ENCODE data around the gene TPP1. TPM values are rescaled to one million over a fixed set of nuclear protein-coding genes. Genes with fewer than 3 reads are reported as not detected.

Gene TPP1
- polyA plus RNA-seq, 1 donor from 2014 or later, result 163 TPM

DNA sequence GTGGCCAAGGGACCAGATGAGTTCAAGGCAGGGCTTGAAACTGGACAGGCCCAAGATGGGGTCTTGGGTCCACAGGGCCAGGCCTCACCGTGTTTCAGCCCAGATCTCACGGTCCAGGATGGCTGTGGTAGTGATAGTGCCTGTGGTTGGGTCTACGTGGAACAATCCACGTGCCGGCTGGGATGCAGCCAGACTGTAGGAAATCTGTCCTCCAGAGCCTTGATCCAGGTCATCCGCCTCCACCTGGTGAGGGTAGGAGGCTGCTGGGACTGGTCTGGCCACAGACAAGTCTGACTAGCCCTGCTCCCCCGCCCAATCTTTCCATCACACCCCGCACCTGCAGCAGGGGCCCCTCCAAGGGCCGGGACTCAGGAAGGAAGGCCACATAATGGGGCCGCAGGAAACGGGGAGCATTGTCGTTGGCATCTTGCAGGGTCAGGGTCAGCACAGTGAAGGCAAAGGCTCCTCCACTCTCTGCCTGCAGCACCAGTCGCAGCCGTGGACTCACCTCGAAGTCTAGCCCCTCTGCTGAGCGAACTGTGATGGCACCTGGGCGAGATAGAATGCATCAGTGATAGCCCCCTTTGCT, 6.7 kb upstream of the TPP1 start:
- Mint-ChIP-seq H3K27me3 (no peaks in the 10 kb centered on the region), H3K27ac (no peak overlapping the region), H3K4me1 (peaks cover 11 to 16% (median 14%) of the 10 kb centered on the region in 3 donors), H3K9me3 (no peaks in the 10 kb centered on the region), H3K4me3 (peak overlapping the region in 1 of 4 donors; percentile 3), H3K36me3 (no peaks in the 10 kb centered on the region)

DNA sequence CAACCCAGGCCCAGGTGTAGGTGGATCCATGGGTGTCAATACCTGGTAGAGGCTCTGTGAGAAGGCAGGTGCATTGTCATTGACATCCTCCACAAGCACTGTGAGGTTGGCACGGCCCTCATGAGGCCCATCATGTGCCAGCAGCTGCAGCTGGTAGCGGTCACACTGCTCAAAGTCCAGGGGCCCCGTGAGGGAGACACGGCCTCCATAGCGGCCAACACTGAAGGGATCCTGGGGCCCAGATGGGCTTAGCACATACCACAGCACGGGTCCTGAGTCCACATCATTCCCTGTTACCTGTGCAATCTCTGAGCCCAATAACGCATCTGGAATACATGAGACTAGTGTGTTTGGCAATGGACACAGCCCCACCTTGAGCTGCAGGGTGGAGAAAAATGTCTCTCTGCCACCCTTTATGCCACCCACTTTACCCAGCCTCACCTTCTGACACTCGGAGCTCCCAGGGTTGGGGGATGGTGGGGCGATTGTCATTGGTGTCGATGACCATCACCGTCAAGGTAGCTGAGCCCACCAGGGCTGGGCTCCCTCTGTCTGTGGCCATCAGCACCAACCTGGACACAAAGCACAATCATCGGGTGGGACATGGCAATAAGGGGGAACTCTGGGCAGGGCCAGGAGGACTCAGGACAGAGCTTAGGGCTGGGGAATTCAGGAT, 6.1 kb upstream of the TPP1 start:
- no peaks in the 10 kb centered on the region for H3K36me3 Mint-ChIP-seq
- no peaks in the 10 kb centered on the region for H3K9me3 Mint-ChIP-seq
- no peak overlapping the region for H3K4me3 Mint-ChIP-seq
- H3K4me1 Mint-ChIP-seq, result peaks cover 11 to 16% (median 14%) of the 10 kb centered on the region in 3 donors
- no peaks in the 10 kb centered on the region for H3K27me3 Mint-ChIP-seq
- no peak overlapping the region for H3K27ac Mint-ChIP-seq

GRCh38 chr11:6623391-6624363, 4.5 kb upstream of the TPP1 start:
- no peaks in the 10 kb centered on the region for H3K27me3 Mint-ChIP-seq
- H3K27ac Mint-ChIP-seq, result no peak overlapping the region
- H3K9me3 Mint-ChIP-seq, result no peaks in the 10 kb centered on the region
- peaks cover 11 to 16% (median 14%) of the 10 kb centered on the region in 3 donors for H3K4me1 Mint-ChIP-seq
- H3K4me3 Mint-ChIP-seq, result no peak overlapping the region
- H3K36me3 Mint-ChIP-seq, result no peaks in the 10 kb centered on the region

DNA sequence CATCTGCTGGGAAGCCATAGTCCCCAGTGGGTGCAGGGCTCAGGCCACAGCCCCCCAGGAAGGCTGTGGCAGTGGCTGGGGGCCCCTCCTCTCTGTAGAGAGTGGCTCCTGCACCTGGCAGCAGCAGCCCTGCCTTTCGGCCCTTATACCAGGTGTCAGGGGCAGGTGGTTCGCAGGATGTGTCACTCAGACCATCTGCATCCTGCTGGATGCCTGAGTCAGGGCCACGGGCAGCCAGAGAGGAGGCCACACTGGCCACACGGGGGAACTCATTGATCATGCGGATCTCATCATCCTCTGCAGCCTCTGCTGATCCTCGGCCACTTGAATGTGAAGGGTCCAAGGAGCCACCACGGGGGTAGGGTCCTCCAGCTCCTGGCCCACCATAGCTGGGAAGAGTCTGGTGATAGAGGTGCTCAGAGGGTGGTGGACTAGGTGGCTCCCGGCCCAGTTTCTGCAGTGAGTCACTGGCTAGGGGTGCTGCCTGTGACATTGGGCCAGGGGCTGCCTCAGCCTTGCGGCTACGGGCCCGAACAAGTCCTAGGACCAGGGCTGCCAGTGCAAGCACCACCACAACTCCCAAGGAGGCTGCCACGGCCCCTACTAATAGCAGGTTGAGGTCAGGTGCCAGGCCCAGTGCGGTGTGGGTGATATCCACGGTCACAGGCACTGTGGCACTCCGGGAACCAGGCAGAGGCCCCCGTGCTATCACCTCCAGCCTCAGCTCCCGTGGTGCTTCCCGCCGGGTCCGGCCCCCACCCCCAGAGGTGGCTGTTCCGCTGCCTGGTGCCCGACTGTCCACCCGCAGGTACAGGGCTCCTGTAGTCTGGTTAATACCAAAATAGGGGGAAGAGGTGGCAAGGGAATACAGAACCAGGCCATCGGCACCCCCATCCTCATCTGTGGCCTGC, 3.3 kb upstream of the TPP1 start:
- no peaks in the 10 kb centered on the region for H3K36me3 Mint-ChIP-seq
- H3K27ac Mint-ChIP-seq, result peak overlapping the region in 1 of 3 donors; percentile 62
- H3K9me3 Mint-ChIP-seq, result no peaks in the 10 kb centered on the region
- H3K27me3 Mint-ChIP-seq, result no peaks in the 10 kb centered on the region
- peaks cover 5 to 13% (median 7%) of the 10 kb centered on the region in 3 donors for H3K4me1 Mint-ChIP-seq
- no peak overlapping the region for H3K4me3 Mint-ChIP-seq

DNA sequence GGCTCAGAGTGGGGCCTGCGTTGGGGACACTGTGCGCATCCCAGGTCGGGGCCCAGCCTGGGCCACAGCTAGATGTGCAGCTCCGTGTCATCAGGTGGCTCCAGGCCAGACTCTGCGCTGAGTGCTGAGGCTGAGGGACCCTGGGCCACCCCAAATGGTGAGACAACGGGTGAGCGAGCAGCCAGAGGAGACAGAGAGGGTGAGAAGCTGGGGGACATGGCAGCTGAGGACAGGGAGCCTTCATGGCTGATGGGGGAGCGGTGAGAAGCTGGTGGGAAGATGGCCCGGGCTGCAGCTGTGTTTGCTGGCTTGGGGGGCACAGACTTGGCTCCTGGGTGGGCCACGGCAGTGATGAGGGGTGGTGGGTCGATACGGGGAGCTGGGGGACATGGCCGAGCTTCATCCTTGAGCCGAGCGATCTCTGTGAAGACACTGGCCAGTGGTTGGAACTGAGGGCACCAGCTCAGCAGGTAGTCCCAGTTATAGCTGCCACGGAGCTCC, 2.5 kb upstream of the TPP1 start:
- Mint-ChIP-seq H3K4me3 (no peak overlapping the region), H3K9me3 (no peaks in the 10 kb centered on the region), H3K27me3 (no peaks in the 10 kb centered on the region), H3K27ac (peak overlapping the region in 1 of 3 donors; percentile 62), H3K36me3 (no peaks in the 10 kb centered on the region), H3K4me1 (peaks cover 2 to 9% (median 5%) of the 10 kb centered on the region in 3 donors)

DNA sequence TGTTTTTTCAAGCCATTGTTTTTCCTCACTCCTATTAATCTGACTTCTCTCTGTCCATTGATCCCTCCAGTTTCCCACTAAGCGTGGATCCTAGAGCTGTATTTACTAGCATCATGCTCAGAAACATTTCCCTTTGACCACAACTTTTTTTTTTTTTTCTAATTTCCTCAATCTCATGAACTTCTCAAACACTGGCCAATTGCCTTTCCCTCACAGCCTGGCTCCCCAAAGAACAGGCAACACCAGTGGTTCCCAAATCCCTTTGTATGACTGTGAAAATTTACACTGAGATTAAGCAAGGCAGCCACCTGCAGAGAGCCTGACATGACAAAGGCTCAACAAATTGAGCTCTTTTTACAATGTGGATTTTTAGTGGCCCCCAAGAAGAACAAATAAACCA, 1.4 kb upstream of the TPP1 start:
- Mint-ChIP-seq H3K4me1 (peaks cover 5 to 10% (median 8%) of the 10 kb centered on the region in 3 donors), H3K4me3 (no peak overlapping the region), H3K9me3 (no peaks in the 10 kb centered on the region), H3K36me3 (peaks cover 2% of the 10 kb centered on the region), H3K27ac (no peak overlapping the region), H3K27me3 (no peaks in the 10 kb centered on the region)

DNA sequence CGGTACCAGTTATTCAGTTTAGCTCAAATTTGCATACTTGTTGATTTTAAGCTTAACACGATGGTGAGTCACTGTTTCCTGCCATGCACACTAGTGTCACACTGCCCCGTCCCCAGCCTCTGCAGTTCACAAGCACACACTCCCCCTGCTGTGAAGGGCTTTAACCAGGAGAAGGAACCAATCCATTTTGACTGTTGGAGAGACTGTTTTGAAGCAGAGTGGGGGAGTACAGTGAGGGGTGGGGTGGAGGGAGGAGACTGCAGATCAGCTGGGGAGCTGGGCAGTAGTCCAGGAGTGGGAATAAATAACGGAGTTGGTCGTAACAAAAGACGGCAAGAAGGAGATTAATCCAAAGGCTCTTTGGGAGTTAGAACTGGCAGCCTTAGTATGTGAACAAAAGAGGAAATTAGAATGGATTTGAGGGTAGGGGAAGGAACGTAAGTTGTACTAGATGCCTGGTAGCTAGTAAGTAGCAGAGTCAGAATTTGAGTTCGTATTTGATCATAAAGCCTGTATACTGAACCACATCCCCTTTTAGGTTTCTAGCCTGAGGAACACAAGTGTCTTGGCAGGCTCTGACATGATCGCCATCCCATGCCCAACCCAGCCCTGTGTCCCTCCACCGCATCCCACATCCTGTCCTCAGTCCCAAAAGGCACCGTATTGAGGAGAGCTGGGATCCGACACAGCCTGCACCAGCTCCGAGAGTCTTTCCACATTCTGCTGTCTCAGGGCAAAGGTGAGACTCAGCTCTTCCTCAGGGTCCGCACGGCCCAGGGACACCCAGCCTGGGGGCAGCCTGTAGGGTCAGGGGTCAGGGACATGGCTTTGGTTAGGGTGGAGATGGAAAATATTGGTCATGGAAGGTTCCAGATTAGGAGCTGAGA, 862 bp downstream of the TPP1 start:
- no peaks in the 10 kb centered on the region for H3K9me3 Mint-ChIP-seq
- H3K4me1 Mint-ChIP-seq, result peaks cover 0 to 10% (median 9%) of the 10 kb centered on the region in 3 donors
- H3K4me3 Mint-ChIP-seq, result no peak overlapping the region
- no peaks in the 10 kb centered on the region for H3K27me3 Mint-ChIP-seq
- no peak overlapping the region for H3K27ac Mint-ChIP-seq
- peaks cover 2% of the 10 kb centered on the region for H3K36me3 Mint-ChIP-seq

DNA sequence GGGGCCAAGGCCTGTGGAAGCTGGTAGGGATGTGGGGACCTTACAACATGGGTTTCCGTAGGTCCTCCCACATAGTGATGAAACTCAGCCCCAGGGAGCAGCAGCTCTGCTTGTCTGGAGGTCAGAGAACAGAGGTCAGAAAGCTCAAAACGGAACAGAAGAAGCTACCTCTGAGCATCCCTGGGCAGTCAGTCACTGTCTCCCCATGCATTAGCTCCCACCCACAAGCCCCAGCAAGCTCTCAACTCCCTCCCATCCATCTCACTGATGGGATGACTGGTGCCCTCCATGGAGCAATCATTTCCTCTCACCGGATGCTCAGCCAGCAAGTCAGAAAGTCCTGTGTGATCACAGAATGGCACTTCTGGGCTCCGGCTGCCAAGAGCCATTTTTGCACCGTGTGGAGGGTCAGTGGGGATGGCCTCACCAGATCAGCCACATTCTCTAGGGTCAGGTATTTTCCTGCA, 1.9 kb downstream of the TPP1 start:
- H3K4me1 Mint-ChIP-seq, result peaks cover 0 to 10% (median 9%) of the 10 kb centered on the region in 3 donors
- no peaks in the 10 kb centered on the region for H3K9me3 Mint-ChIP-seq
- no peaks in the 10 kb centered on the region for H3K27me3 Mint-ChIP-seq
- H3K4me3 Mint-ChIP-seq, result peak overlapping the region in 2 of 4 donors; percentile 56 to 63
- peaks cover 2% of the 10 kb centered on the region for H3K36me3 Mint-ChIP-seq
- H3K27ac Mint-ChIP-seq, result no peak overlapping the region

GRCh38 chr11:6616596-6617250, 2.5 kb downstream of the TPP1 start:
- peak overlapping the region in 1 of 3 donors; percentile 70 for H3K27ac Mint-ChIP-seq
- peaks cover 2% of the 10 kb centered on the region for H3K36me3 Mint-ChIP-seq
- peak overlapping the region in 1 of 4 donors; percentile 26 for H3K4me3 Mint-ChIP-seq
- no peaks in the 10 kb centered on the region for H3K9me3 Mint-ChIP-seq
- no peaks in the 10 kb centered on the region for H3K27me3 Mint-ChIP-seq
- peaks cover 0 to 9% (median 9%) of the 10 kb centered on the region in 3 donors for H3K4me1 Mint-ChIP-seq

- no peaks in the 10 kb centered on the region for H3K9me3 Mint-ChIP-seq
- H3K27ac Mint-ChIP-seq, result peak overlapping the region; percentile 33 to 70 (median 41)
- H3K4me1 Mint-ChIP-seq, result peaks cover 3 to 14% (median 13%) of the 10 kb centered on the region in 3 donors
- H3K4me3 Mint-ChIP-seq, result peak overlapping the region in 1 of 4 donors; percentile 47
- no peaks in the 10 kb centered on the region for H3K27me3 Mint-ChIP-seq
- H3K36me3 Mint-ChIP-seq, result peaks cover 2% of the 10 kb centered on the region
Observed at GRCh38 chr11:6615882-6616585, 3.2 kb downstream of the TPP1 start.

DNA sequence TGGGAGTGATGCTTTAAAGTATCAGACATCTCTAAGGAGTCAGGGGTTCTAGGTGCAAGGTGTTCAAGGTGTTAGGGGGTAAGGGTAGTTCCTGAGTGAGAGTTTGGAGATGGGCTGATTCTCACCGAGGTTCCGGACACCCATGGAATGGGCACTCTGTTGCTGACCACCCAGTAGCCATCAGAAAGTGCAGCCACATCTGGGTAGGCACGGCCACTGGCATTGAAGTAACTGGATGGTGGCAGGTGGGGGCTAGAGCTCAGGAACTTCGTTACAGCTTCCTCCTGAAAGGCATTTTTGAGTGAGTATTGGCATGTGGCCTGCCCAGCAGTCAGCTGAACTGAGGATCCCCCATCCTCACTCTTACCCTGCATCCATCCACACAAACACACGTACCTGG, 4.2 kb downstream of the TPP1 start:
- Mint-ChIP-seq H3K9me3 (no peaks in the 10 kb centered on the region), H3K4me1 (peaks cover 3 to 18% (median 16%) of the 10 kb centered on the region in 3 donors), H3K36me3 (peaks cover 2% of the 10 kb centered on the region), H3K27me3 (no peaks in the 10 kb centered on the region), H3K27ac (peak overlapping the region; percentile 10 to 70 (median 21)), H3K4me3 (peak overlapping the region in 1 of 4 donors; percentile 47)

DNA sequence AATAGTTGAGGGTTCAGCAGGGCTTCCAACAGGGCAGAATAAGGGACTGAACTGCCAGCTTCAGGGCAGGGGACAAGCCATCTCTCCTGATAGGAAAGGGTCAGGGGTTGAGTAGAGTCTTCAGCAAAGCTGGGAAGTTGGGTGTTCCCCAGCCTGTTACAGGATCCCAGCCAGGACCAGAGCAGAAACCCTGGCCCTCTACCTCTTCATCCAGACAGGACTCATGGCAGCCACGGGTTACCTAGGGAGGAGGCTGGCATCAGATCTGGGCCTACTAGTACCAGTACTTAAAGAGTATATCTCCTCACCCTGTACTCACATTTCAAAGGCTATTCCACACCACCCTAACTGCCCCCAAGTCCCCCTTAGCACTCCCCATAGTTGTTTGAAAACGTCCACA, 4.8 kb downstream of the TPP1 start:
- Mint-ChIP-seq H3K36me3 (peaks cover 3% of the 10 kb centered on the region), H3K27me3 (no peaks in the 10 kb centered on the region), H3K4me1 (peaks cover 3 to 21% (median 16%) of the 10 kb centered on the region in 3 donors), H3K27ac (peak overlapping the region in 1 of 3 donors; percentile 10), H3K9me3 (no peaks in the 10 kb centered on the region), H3K4me3 (no peak overlapping the region)

Data from IgD-negative memory B cell (primary cell).